ENCODE measurements around the gene FAM169A. TPM values are rescaled to one million over a fixed set of nuclear protein-coding genes. Genes with fewer than 3 reads are reported as not detected.

FAM169A gene
- total RNA-seq, 1 donor from 2014 or later, result 23.8 TPM

GRCh38 chr5:74894351-74894750, 28.2 kb upstream of the FAM169A start:
- H3K9me3 Mint-ChIP-seq, result peaks cover 6% of the 10 kb centered on the region
- no peak overlapping the region for H3K4me2 ChIP-seq
- no peak for TF ChIP-seq EZH2 (IDR thresholded peaks at IDR 0.05)
- no peak for TF ChIP-seq CTCF (IDR thresholded peaks at IDR 0.05)
- TF ChIP-seq EZH2phosphoT487 (IDR thresholded peaks at IDR 0.05), result no peak
- H4K20me1 ChIP-seq (ENCODE audit: low read depth), result no peaks in the 10 kb centered on the region
- H3K4me1 ChIP-seq, result no peaks in the 10 kb centered on the region
- peaks cover 4% of the 10 kb centered on the region for H3K27me3 Mint-ChIP-seq (ENCODE audit: insufficient read depth, low read depth)
- no peak overlapping the region for H3K27ac Mint-ChIP-seq
- H3K27me3 ChIP-seq, result no peaks in the 10 kb centered on the region
- no peaks in the 10 kb centered on the region for H3K36me3 ChIP-seq
- no peaks in the 10 kb centered on the region for H3K9me3 ChIP-seq (ENCODE audit: low read depth)
- no peaks in the 10 kb centered on the region for H3K79me2 ChIP-seq (ENCODE audit: low read depth)
- H3F3A ChIP-seq (ENCODE audit: low read depth), result no peaks in the 10 kb centered on the region
- H3K9ac ChIP-seq, result no peak overlapping the region
- no peak overlapping the region for H2AFZ ChIP-seq (replicated peaks)
- no peak overlapping the region for H3K4me3 Mint-ChIP-seq
- H3K36me3 Mint-ChIP-seq, result no peaks in the 10 kb centered on the region
- no peak overlapping the region for H3K27ac ChIP-seq
- no peak for DNase-seq (ENCODE audit: low spot score)
- H3K4me3 ChIP-seq, result no peak overlapping the region
- H3K4me1 Mint-ChIP-seq, result peaks cover 4% of the 10 kb centered on the region

GRCh38 chr5:74892921-74893320, 26.7 kb upstream of the FAM169A start:
- Histone ChIP-seq H3F3A (ENCODE audit: low read depth) (no peaks in the 10 kb centered on the region), H2AFZ (replicated peaks) (no peak overlapping the region), H3K4me2 (no peak overlapping the region), H3K27ac (no peak overlapping the region), H3K4me1 (no peaks in the 10 kb centered on the region), H4K20me1 (ENCODE audit: low read depth) (no peaks in the 10 kb centered on the region), H3K9ac (no peak overlapping the region), H3K9me3 (ENCODE audit: low read depth) (no peaks in the 10 kb centered on the region), H3K4me3 (no peak overlapping the region), H3K27me3 (no peaks in the 10 kb centered on the region), H3K36me3 (no peaks in the 10 kb centered on the region), H3K79me2 (ENCODE audit: low read depth) (no peaks in the 10 kb centered on the region)
- TF ChIP-seq CTCF (IDR thresholded peaks at IDR 0.05) (no peak), EZH2 (IDR thresholded peaks at IDR 0.05) (no peak), EZH2phosphoT487 (IDR thresholded peaks at IDR 0.05) (no peak)
- DNase-seq (ENCODE audit: low spot score), result no peak
- Mint-ChIP-seq H3K27ac (no peak overlapping the region), H3K4me1 (peaks cover 6% of the 10 kb centered on the region), H3K9me3 (peaks cover 6% of the 10 kb centered on the region), H3K4me3 (no peak overlapping the region), H3K27me3 (ENCODE audit: insufficient read depth, low read depth) (peaks cover 9% of the 10 kb centered on the region), H3K36me3 (no peaks in the 10 kb centered on the region)

GRCh38 chr5:74889523-74890105, 23.4 kb upstream of the FAM169A start:
- Mint-ChIP-seq H3K4me1 (peaks cover 10% of the 10 kb centered on the region), H3K27me3 (ENCODE audit: insufficient read depth, low read depth) (peaks cover 12% of the 10 kb centered on the region), H3K27ac (no peak overlapping the region), H3K9me3 (peaks cover 6% of the 10 kb centered on the region), H3K36me3 (no peaks in the 10 kb centered on the region), H3K4me3 (no peak overlapping the region)
- Histone ChIP-seq H3K4me3 (no peak overlapping the region), H3K79me2 (ENCODE audit: low read depth) (no peaks in the 10 kb centered on the region), H3K4me1 (no peaks in the 10 kb centered on the region), H3K27ac (no peak overlapping the region), H3K9ac (no peak overlapping the region), H3K4me2 (no peak overlapping the region), H3K27me3 (no peaks in the 10 kb centered on the region), H3F3A (ENCODE audit: low read depth) (no peaks in the 10 kb centered on the region), H3K36me3 (no peaks in the 10 kb centered on the region), H4K20me1 (ENCODE audit: low read depth) (no peaks in the 10 kb centered on the region), H2AFZ (replicated peaks) (peak overlapping the region; percentile 76), H3K9me3 (ENCODE audit: low read depth) (no peaks in the 10 kb centered on the region)
- DNase-seq (ENCODE audit: low spot score), result no peak
- TF ChIP-seq EZH2 (IDR thresholded peaks at IDR 0.05) (no peak), CTCF (IDR thresholded peaks at IDR 0.05) (no peak), EZH2phosphoT487 (IDR thresholded peaks at IDR 0.05) (no peak)
